K562 (cell line): Measurements from ENCODE around the gene PPM1M. TPM values are rescaled to one million over a fixed set of nuclear protein-coding genes. Genes with fewer than 3 reads are reported as not detected.

Source experiments
- ATAC-seq: fragments of 200-7000 bp; cut with Tn5 transposase; 3 replicates; pipeline ENCODE4 v1.9.1; 2020; ENCODE audit warnings: moderate library complexity
- BruUV-seq: library from RNA; stranded (reverse); fragments of 400-500 nt; replicated peaks from 2 replicates; lab custom pipeline; 2021; lab: Mats Ljungman, UMichigan
- CTCF ChIA-PET: fragments of 300-600 bp; formaldehyde crosslinking; extraction: SDS; loops from one replicate; lab custom pipeline; 2021; ENCODE audit warnings: low intra/inter-chr PET ratio; lab: Yijun Ruan, JAX
- POLR2A ChIA-PET: fragments of 300-600, 350-650 bp; sonication (Branson Sonifier 250); formaldehyde crosslinking; extraction: SDS; loops from one replicate; lab custom pipeline; 2021; ENCODE audit warnings: antibody characterized with exemption, inconsistent platforms; lab: Yijun Ruan, JAX
- DNase-seq, 4 experiments: peaks; one replicate each; pipeline versions ENCODE4 v3.0.0 to v3.0.0-alpha.2; 2011 to 2018; ENCODE audit warnings: low spot score in 3 of 4, mixed read lengths in 3 of 4; ENCODE audit errors: extremely low read depth in 1 of 4
- FAIRE-seq: peaks from 2 replicates; lab custom pipeline; 2011; peaks lifted over from hg19 to GRCh38; lab: Jason Lieb, UNC
- H2AFZ ChIP-seq: 2 replicates; pipeline ENCODE4 v1.6.0; 2011; ENCODE audit warnings: low read depth, low read length, control low read depth, inconsistent platforms
- H3K27ac ChIP-seq: fragments of 200-600 bp; 3 replicates; pipeline ENCODE4 v1.8.0; 2011; ENCODE audit warnings: low read depth, mild to moderate bottlenecking, control low read depth, inconsistent platforms, low read length, moderate library complexity, mixed read lengths; ENCODE audit errors: extremely low read depth
- H3K27me3 ChIP-seq, 2 experiments: fragments of 300-600 bp in 1 of 2; 2 replicates in 1 of 2; 3 replicates in 1 of 2; pipeline versions ENCODE4 v1.6.0 to v1.8.0; 2011; ENCODE audit warnings: inconsistent platforms in 2 of 2, low read length in 2 of 2, mild to moderate bottlenecking in 1 of 2, mixed read lengths in 1 of 2, moderate library complexity in 1 of 2; ENCODE audit not compliant: control insufficient read depth in 2 of 2, insufficient read depth in 2 of 2
- H3K36me3 ChIP-seq: fragments of 300-600 bp; 3 replicates; pipeline ENCODE4 v1.8.0; 2011; ENCODE audit warnings: mild to moderate bottlenecking, low read length, inconsistent platforms; ENCODE audit not compliant: control insufficient read depth, insufficient read depth
- H3K4me1 ChIP-seq, 2 experiments: fragments of 200-600 bp in 1 of 2; replicated peaks in 1 of 2; 2 replicates in 1 of 2; 3 replicates in 1 of 2; pipeline versions ENCODE4 v1.5.1 to v1.8.0; 2011; ENCODE audit warnings: inconsistent platforms in 2 of 2, low read length in 2 of 2, mild to moderate bottlenecking in 1 of 2, mixed read lengths in 1 of 2, moderate library complexity in 1 of 2; ENCODE audit not compliant: control insufficient read depth in 2 of 2, insufficient read depth in 2 of 2
- H3K4me2 ChIP-seq: 2 replicates; pipeline ENCODE4 v1.6.1; 2011; ENCODE audit warnings: low read length, control low read depth, inconsistent platforms, mixed read lengths; ENCODE audit not compliant: insufficient read depth
- H3K4me3 ChIP-seq: fragments of 200-600 bp; sonication (generic), shearing (Covaris generic); 2 replicates; pipeline ENCODE4 v1.5.1; 2016; ENCODE audit warnings: control low read depth, inconsistent platforms
- H3K79me2 ChIP-seq: fragments of 200-600 bp; 3 replicates; pipeline ENCODE4 v1.8.0; 2011; ENCODE audit warnings: low read length, inconsistent platforms; ENCODE audit not compliant: control insufficient read depth, insufficient read depth
- H3K9ac ChIP-seq, 2 experiments: 2 replicates each; pipeline versions ENCODE4 v1.6.0 to v1.6.1; 2011; ENCODE audit warnings: low read depth in 2 of 2, low read length in 2 of 2, control low read depth in 1 of 2, inconsistent platforms in 1 of 2, mild to moderate bottlenecking in 1 of 2, mixed read lengths in 1 of 2; ENCODE audit not compliant: insufficient read depth in 1 of 2
- H3K9me1 ChIP-seq: one replicate; pipeline ENCODE4 v1.6.0; 2011; ENCODE audit warnings: inconsistent platforms, mild to moderate bottlenecking, low read length, moderate library complexity; ENCODE audit not compliant: control insufficient read depth, insufficient read depth
- H3K9me3 ChIP-seq: replicated peaks from 2 replicates; pipeline ENCODE4 v1.5.1; 2011; ENCODE audit warnings: low read depth, low read length, inconsistent platforms; ENCODE audit not compliant: control insufficient read depth, insufficient read depth
- H4K20me1 ChIP-seq: replicated peaks from 2 replicates; pipeline ENCODE4 v1.6.1; 2011; ENCODE audit warnings: low read length, inconsistent platforms, mixed read lengths; ENCODE audit not compliant: control insufficient read depth, insufficient read depth
- BMI1 ChIP-seq: fragments of 150-350 bp; IDR thresholded peaks from 2 replicates; pipeline ENCODE4 v1.6.1; 2014; ENCODE audit warnings: low read length
- BRD4 ChIP-seq: fragments of 200-600 bp; sonication (generic); IDR thresholded peaks from 2 replicates; pipeline ENCODE4 v1.6.1; 2017; ENCODE audit warnings: inconsistent platforms
- CHD4 ChIP-seq: fragments of 200-600 bp; sonication (generic); IDR thresholded peaks from 3 replicates; pipeline ENCODE4 v1.6.1; 2012; ENCODE audit warnings: low read depth, mild to moderate bottlenecking, mixed read lengths, low read length, inconsistent platforms; ENCODE audit not compliant: insufficient read depth, insufficient replicate concordance, poor library complexity, severe bottlenecking
- HDAC3 ChIP-seq: fragments of 450-650 bp; IDR thresholded peaks from 2 replicates; pipeline ENCODE4 v1.6.1; 2018; ENCODE audit warnings: borderline replicate concordance, mild to moderate bottlenecking, moderate library complexity; ENCODE audit not compliant: partially characterized antibody
- NR2C1 ChIP-seq, 2 experiments: fragments of 450-650 bp; IDR thresholded peaks; 2 replicates each; pipeline ENCODE4 v1.6.1; 2017; ENCODE audit warnings: mild to moderate bottlenecking in 2 of 2, antibody characterized with exemption in 1 of 2, inconsistent platforms in 1 of 2, missing compliant biosample characterization in 1 of 2, missing genetic modification characterization in 1 of 2
- POLR2A ChIP-seq: fragments of 450-650 bp; conservative IDR thresholded peaks from 2 replicates; pipeline ENCODE4 v1.6.1; 2016
- PPARD ChIP-seq: fragments of 250-450 bp; sonication (Bioruptor Pico); IDR thresholded peaks from 2 replicates; pipeline ENCODE4 v1.8.0; 2022; ENCODE audit warnings: inconsistent platforms, mild to moderate bottlenecking, moderate library complexity
- PRMT5 ChIP-seq: sonication (generic); formaldehyde crosslinking; IDR thresholded peaks from 2 replicates; pipeline ENCODE4 v1.5.0; 2020; ENCODE audit warnings: missing genetic modification reagents
- ZNF707 ChIP-seq: fragments of 250-450 bp; sonication (Bioruptor Pico); conservative IDR thresholded peaks from 2 replicates; pipeline ENCODE4 v1.8.0; 2022; ENCODE audit warnings: inconsistent platforms, mild to moderate bottlenecking, moderate library complexity
- ZNF75A ChIP-seq: fragments of 450-650 bp; formaldehyde crosslinking; IDR thresholded peaks from 2 replicates; pipeline ENCODE4 v1.4.0; 2020; ENCODE audit warnings: mild to moderate bottlenecking
- WGBS: fragments of 100-300 bp; shearing (Covaris generic); methylation state at CpG from one replicate; pipeline ENCODE4 v1.1.6; 2016; ENCODE audit warnings: low coverage, mixed read lengths; ENCODE audit not compliant: insufficient coverage; ENCODE audit errors: missing lambda C conversion rate; 5-methylcytosine and 5-hydroxymethylcytosine counted together
- in situ Hi-C: fragments of 300-500 bp; cut with MboI; formaldehyde crosslinking; loops from 4 replicates; pipeline ENCODE4 v1.15.0; 2018; ENCODE audit warnings: inconsistent platforms, mixed read lengths
- intact Hi-C: fragments of 100-400 bp; cut with micrococcal nuclease; formaldehyde crosslinking; loops from 2 replicates; pipeline ENCODE4 v1.14.2; 2022
- polyA plus RNA-seq, 8 experiments: library from polyadenylated mRNA; depleted of rRNA in 4 of 8; stranded (reverse) in 5 of 8; unstranded in 3 of 8; fragments of >200 nt; fragmentation: Nextera tagmentation in 2 of 8; fragmentation: Illumina TruSeq in 1 of 8; extraction: Ambion mirVana in 2 of 8; extraction: Trizol in 1 of 8; gene quantifications; 2 replicates each; pipeline versions ENCODE4 v1.2.1 to v1.2.3, GENCODE V29; 2011 to 2014; ENCODE audit warnings: inconsistent platforms in 1 of 8, missing spikeins in 1 of 8
- total RNA-seq, 7 experiments: library from RNA; depleted of rRNA in 6 of 7; stranded (reverse); fragments of >200 nt in 6 of 7; fragmentation: Illumina TruSeq in 2 of 7; extraction: Trizol in 2 of 7; gene quantifications; 2 replicates each; pipeline versions ENCODE4 v1.2.1 to v1.2.3, GENCODE V29; 2011 to 2021; ENCODE audit warnings: low replicate concordance in 1 of 7
- TF ChIP-seq, protein P1 (sequence below), 3 experiments: fragments of 200-800 bp in 1 of 3; sonication (Bioruptor generic) in 1 of 3; sonication (generic) in 1 of 3; formaldehyde crosslinking in 1 of 3; IDR thresholded peaks; 2 replicates each; pipeline versions ENCODE4 v1.6.1 to v1.8.0; 2016 to 2022; ENCODE audit warnings: mild to moderate bottlenecking in 2 of 3, missing compliant biosample characterization in 2 of 3, missing genetic modification characterization in 2 of 3, missing genetic modification reagents in 1 of 3

The PPM1M gene
- total and polyA plus RNA-seq, 9 of the 15 experiments (the other 6 are each of a cell fraction or from before 2014, with no cell fraction given): 1.4 to 9.2 (median 4.4) TPM

DNA sequence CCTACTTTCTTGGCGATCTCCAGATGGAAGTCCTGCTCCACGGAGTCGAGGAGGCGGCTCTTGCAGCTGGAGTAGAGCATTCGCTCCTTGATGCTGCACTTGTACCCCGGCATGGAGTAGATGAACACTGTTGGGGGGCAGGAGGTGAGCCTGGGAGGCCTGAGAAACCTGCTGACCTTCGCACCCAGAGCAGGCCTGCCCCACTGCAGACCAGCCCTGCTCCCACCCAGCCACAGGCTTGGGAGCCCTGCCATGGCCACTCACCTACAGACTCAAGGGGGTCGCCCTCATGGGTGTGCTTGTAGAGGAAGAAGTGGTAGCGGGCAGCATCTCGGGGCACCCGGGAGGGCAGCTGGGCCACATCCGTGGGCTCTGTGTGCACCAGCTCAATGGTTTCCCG is 15.9 kb upstream of the PPM1M start:
- Histone ChIP-seq H3K4me3 (no peak overlapping the region), H3K27me3 (no peaks in the 10 kb centered on the region), H3K9ac (no peak overlapping the region), H4K20me1 (no peaks in the 10 kb centered on the region; the same call in 1 of the 2 replicates), H3K27ac (no peak overlapping the region), H3K9me1 (no peaks in the 10 kb centered on the region), H3K79me2 (no peaks in the 10 kb centered on the region; the same call in 2 of the 3 replicates), H3K9me3 (no peaks in the 10 kb centered on the region), H3K4me1 (peaks cover 4 to 51% of the 10 kb centered on the region in 2 experiments; a peak in 3 of 5 replicates), H2AFZ (no peak overlapping the region), H3K4me2 (no peak overlapping the region), H3K36me3 (peaks cover 34% of the 10 kb centered on the region; the same call in 2 of the 3 replicates)
- BruUV-seq: no TSS peak
- ATAC-seq: no peak
- intact Hi-C loops: loop anchor here (5.0 kb wide), 1 partner anchor 108 kb away; no protein-coding TSS in a partner anchor
- no peak for DNase-seq
- FAIRE-seq: no peak
- POLR2A ChIA-PET: no interaction called here
- in situ Hi-C loops: no loop called here
- WGBS: 86% methylated on average over 9 of the region's 13 CpGs
- no peak for TF ChIP-seq PRMT5 (CRISPR knock-in tag)
- CTCF ChIA-PET: interaction anchor here (1.1 kb wide), 1 partner anchor 49 kb away, joined by 8 read pairs; the partner anchor contains the start of gene WDR82

DNA sequence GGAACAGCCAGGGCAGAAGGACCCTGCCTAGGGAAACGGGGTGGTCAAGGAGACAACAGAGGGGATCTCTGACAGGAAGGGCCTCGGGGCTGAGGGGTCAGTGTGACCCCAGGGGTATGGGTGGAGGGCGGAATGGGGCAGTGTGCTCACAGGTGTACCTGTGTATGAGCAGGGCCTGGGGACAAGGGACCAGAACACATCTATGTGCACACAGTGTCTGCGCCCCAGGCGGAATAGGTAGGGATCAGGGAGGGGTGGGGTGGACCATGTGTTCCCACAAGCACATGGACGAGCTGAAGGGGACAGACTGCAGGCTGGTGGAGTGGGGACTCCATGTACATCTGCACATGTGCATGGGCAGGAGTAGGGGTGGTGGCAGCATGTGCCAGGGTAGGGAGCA is 15.1 kb upstream of the PPM1M start:
- DNase-seq: no peak
- intact Hi-C loops (loop anchor here (5.0 kb wide), 1 partner anchor 107 kb away; no protein-coding TSS in a partner anchor), in situ Hi-C loops (no loop called here)
- no peaks in the 10 kb centered on the region for H3K9me1 ChIP-seq
- ChIA-PET POLR2A (interaction anchor here (1.0 kb wide), 1 partner anchor 76 kb away, joined by 6 read pairs; the partner anchor contains the start of gene POC1A), CTCF (interaction anchor here (1.1 to 3.2 kb wide), 2 partner anchors 48 to 109 kb away, joined by 8 to 18 read pairs; partner anchors contain the start of gene WDR82)
- H3K4me1 ChIP-seq: peaks cover 4 to 51% of the 10 kb centered on the region in 2 experiments; a peak in 3 of 5 replicates
- H3K9ac ChIP-seq: no peak overlapping the region; a peak in 1 of 4 replicates
- peaks cover 34% of the 10 kb centered on the region; the same call in 2 of the 3 replicates for H3K36me3 ChIP-seq
- BruUV-seq: no TSS peak
- ATAC-seq: no peak
- H3K9me3 ChIP-seq: no peaks in the 10 kb centered on the region
- FAIRE-seq: no peak
- no peak overlapping the region for H3K27ac ChIP-seq
- H3K79me2 ChIP-seq: peaks cover 2% of the 10 kb centered on the region; the same call in 2 of the 3 replicates
- no peak overlapping the region for H3K4me3 ChIP-seq
- H2AFZ ChIP-seq: no peak overlapping the region
- no peak overlapping the region for H3K4me2 ChIP-seq
- no peaks in the 10 kb centered on the region for H3K27me3 ChIP-seq
- 79% methylated on average over 4 of the region's 6 CpGs for WGBS
- TF ChIP-seq POLR2A (no peak), NR2C1 (IDR thresholded peaks at IDR 0.05) (no peak), NR2C1 (tag; IDR thresholded peaks at IDR 0.05) (no peak), ZNF75A (CRISPR knock-in tag) (no peak), BRD4 (no peak), ZNF707 (no peak), PPARD (no peak), BMI1 (no peak), HDAC3 (no peak), CHD4 (no peak)
- TF ChIP-seq, protein P1, sequence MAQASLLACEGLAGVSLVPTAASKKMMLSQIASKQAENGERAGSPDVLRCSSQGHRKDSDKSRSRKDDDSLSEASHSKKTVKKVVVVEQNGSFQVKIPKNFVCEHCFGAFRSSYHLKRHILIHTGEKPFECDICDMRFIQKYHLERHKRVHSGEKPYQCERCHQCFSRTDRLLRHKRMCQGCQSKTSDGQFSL (CRISPR knock-in tag; IDR thresholded peaks at IDR 0.05): no peak
- TF ChIP-seq, protein P1 (tag; IDR thresholded peaks at IDR 0.05): no peak
- TF ChIP-seq, all 486 proteins: peak for 0
- no peaks in the 10 kb centered on the region; the same call in 1 of the 2 replicates for H4K20me1 ChIP-seq
